GM19025 (cell line): ENCODE data around the gene TEX38.
"Not testable (repeated sequence)": the region's sequence is repeated elsewhere in the genome, so short reads cannot be mapped to it uniquely, and the experiment has no call there.

Experiments
- ATAC-seq: cut with Tn5 transposase; IDR thresholded peaks from one replicate; pipeline ENCODE4 v1.9.1; 2021; ENCODE audit warnings: mild to moderate bottlenecking, low read depth, moderate library complexity; ENCODE audit not compliant: unreplicated experiment

The TEX38 gene

DNA sequence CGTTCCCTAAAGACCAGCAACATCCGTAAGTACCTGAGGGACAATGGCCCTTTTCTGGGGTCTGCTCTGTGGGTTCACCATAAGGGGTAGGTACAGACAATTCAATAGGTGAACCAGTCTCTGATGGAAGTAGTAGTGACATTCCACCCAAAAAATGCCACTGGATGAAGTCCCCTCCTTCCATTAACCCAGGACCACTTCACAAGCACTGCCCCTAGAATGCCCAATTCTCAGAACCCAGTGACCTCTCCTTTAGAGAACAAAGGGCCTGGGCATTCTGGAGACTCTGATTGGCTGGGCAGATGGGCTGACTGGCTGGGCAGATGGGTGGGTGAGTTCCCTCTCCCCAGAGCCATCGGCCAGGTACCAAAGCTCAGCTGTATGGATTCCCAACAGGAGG lies at the start of gene TEX38:
Gene TEX38 (plus strand): TSS at position 301 of the 400 bp plus-strand sequence. CDS start 81 bp downstream, at position 382.
- no peak for ATAC-seq

DNA sequence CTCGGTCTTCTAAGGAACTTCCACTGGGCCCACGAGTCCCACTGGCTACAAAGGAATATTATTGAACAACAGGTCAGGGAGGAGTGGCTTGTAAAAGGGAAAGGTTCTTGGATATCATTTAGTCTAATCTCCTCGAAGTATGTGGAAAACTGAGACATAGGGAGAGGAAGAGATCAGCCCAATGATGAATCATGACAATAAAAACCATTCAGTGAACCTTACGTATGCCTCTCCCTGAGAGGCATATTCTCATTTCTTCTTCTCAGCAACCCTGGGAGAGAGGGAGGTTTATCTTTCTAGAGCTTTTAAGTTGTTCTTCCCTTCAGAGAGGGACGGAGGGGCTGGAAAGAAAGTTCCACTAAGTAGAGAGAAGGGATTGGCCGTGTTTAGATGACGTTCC lies 49.7 kb upstream of the TEX38 start:
- no peak for ATAC-seq

DNA sequence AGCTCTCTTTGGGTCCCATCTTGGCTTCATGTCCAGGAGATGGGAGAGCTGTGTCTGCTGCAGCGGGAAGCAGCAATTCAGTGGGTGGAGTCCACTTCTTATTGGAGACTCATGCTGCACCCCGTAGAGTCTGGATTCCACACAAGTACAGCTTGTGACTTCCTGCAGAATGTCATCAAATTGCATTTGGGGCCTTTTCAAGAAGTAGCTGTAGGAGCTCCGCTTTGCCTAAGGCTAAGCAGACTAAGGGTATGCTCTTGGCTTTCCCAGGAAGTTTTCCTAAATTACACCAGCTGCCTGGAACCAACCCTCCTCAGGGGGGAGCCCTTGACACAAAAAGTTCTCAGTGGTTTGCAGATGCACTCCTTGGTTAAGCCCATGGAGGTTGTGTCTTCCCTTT lies 49.3 kb upstream of the TEX38 start:
- ATAC-seq, result no peak

DNA sequence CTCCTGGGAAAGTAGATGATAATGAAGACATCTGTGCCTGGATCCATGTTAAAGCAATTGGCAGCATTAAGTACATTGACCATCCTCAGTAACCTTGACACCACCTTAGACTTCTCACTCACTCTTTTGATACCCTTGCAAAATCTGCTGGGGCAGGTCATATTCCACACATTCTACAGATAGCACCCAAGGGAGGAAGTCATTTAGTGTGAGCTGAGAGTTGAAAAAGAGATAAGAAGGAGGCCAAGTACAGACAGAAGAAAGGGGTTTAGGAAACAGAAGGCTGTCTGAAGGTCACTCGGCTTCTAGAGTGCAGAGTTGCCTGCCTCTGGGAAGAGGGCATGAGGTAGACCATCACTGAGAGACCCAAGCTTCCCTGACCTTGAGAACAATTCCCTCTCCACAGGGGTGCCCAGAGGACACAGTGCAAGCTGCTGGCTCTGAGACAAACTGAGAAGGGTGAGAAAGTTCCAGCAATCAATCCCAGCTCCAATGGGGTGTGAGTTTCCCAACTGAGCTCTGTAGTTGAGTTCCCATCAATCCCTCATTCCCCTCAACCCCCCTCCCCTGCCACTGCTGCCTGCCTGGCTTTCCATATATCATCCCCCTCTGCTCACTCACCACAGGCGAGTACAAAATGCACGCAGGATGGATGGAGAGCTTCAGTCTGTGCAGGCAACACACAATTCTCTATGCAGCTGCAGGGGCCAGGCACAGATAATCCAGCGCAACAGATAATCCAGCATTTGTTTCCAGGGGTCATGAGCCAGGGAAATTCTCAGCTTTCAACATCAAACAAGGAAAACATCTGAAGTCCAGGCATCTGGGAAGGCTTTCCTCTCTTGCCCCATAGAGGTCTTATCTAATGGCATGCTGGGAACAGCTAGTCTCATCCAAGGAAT lies 47.7 kb upstream of the TEX38 start:
- ATAC-seq, result no peak

DNA sequence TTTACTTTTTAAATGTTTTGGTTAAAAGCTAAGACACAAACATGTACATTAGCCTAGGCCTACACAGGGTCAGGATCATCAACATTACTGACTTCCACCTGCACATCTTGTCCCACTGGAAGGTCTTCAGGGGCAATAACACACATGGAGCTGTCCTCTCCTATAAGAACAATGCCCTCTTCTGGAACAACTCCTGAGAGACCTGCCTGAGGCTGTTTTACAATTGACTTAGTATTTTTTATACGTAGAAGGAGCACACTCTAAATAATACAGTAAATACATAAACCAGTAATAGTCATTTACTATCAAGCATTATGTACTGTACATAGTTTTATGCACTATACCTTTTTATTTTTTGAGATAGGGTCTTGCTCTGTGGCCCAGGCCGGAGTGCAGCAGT lies 40.9 kb upstream of the TEX38 start:
- ATAC-seq, result no peak

DNA sequence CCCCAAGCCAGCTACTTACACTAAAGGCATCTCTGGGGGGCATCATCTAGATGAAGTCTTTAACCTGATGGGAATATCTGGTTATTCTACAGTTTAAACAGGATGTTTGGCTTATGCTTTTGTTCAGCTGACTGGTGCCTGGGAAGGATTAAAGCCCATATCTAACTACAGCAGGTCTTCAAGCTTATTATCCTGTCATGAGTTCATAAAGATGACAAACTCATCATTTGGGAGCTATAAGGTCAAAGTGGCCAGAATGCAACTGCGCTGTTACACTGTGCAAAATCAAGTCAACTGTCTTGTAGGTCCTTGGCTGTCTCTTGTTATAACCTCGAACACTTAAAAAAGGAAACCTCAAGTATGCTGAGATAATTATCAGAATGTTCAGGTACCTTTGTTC lies 36.4 kb upstream of the TEX38 start:
- ATAC-seq, result no peak

DNA sequence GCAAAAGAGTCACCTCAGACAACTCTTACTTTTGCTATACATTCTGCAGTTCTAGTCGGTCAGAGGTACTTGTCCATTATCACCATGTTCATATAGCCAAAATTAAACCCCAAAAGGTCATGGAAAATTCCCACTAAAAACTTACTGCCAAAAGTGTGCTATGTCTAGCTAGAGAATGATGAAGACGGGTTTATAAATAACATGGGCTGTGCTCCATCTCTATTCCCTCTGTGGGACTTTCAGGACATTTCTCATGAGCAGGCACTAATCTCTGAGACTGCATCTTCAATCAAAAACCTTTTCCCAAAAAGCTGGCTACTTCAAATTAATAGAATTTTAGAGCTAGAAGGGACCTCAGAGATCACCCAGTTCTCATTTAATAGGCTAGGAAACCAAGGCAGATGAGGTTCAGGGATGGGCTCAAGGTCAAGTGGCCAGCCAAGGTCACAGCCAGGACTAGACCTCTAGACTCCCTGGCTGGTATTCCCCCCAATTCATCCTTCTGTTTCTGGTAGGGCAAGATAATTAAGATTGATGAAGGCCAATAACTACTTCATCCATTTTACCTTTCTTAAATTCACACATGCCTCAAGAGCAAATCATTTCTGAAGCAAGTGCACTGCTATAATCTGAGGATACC lies 34.1 kb upstream of the TEX38 start:
- ATAC-seq, result no peak

DNA sequence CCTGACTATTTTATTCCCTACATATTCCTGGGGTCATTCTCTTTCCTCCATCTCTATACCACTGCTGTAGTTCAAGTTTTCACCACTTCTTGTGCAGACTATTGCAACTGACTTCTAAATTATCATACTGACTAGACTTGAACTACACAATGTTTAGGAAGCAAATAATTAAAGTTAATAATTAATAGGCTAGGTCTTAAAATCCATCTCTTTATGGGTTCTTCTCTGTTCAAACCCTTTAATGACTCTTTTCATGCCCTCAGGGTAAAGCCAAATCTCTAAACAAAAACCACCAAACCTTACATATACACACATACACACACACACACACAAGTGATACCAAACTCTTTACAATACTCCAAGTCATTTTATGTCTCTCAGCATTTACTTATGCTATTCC lies 32.7 kb upstream of the TEX38 start:
- no peak for ATAC-seq

DNA sequence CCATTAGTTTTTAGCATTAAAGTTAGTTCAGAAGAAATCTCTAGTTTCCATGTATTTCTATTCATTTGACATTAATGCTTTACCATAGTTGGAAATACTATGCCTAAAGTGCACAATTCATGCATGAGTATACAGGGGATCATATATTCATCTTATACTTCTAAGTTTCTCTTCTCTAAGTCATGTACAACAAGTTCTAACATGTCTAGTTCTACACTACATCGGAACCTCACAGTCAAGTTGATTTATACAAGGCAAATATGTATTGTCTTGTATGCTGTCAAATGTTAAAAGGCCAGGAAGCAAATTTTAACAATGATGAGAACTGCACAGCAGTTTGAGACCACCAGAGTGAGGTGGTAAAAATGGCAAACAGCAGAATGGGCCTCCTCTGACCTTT lies 32.1 kb upstream of the TEX38 start:
- no peak for ATAC-seq

DNA sequence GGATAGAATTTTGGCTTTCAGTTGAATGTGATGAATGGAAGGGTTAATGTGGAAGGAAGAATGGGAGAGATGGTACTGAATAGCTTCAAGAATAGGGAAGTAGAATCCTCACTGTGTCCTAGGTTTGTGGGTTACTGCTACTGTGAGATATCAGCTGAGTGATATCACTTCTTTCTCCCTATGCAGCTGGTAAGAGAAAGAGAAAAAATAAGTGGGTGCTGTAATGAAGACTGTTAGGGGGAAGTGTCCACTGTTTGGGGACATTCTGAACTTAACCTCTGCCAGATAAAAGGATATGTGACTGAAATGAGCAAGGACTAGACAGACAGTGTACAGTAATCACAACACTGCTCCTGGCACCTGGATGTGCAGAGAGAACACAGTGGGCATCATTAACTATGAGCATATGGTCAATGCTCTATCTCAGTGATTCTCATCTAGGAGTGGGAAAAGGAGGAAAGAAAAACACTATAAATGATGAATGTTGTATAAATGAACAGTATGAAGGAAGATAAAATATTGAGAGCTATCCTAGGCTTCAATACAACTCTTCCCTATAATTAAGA lies 29.5 kb upstream of the TEX38 start:
- ATAC-seq, result no peak

DNA sequence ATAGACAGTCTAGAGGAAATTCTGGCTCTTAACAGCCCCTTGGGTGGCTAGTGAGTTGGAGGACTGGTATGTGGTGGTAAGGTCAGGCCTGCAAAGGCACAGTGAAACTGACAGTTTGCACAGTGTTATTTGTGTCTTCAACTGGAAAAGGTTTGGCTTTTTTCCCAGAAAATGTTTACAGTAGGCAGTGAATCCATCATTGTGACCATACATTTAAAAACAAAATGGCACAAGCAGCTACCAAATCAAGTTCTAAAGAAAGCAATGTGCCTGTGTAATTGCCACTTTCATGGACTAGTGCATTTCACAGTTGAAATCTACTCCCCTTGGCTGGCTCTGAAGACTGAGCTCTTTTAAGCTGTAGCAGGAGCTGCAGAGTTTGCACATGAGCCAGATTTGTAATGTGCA lies 28.3 kb upstream of the TEX38 start:
- ATAC-seq, result no peak

DNA sequence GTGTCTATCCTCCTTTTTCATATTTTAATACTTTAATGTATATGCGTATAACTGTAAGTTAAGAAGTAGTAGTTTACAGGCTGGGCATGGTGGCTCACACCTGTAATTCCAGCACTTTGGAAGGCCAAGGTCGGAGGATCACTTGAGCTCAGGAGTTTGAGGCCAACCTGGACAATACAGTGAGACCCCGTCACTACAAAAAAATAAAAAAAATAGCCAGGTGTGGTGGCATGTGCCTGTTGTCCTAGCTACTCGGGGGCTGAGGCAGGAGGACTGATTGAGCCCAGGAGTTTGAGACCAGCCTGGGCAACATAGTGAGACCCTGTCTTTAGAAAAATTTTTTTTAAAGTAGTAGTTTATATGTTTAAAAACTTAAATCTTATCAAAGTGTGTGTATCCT lies 25.8 kb upstream of the TEX38 start:
- ATAC-seq, result no peak

DNA sequence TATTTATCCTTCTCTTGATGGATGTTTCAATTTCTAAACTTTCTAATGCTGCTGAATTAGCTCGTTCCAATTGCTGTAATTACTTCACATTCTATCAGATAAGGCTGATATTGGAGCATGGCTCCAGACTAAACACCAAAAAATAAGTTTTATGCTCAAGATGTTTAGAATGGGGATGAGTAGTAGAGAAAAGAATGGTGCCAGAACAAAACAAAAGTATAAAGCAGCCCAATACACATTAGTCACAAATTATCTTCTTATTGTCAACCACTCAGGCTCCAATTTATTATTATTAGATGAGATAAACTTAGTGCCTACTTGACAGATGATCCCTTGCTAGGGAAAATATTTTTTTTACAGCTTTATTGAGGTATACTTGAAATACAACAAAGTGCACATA lies 25.3 kb upstream of the TEX38 start:
- no peak for ATAC-seq

DNA sequence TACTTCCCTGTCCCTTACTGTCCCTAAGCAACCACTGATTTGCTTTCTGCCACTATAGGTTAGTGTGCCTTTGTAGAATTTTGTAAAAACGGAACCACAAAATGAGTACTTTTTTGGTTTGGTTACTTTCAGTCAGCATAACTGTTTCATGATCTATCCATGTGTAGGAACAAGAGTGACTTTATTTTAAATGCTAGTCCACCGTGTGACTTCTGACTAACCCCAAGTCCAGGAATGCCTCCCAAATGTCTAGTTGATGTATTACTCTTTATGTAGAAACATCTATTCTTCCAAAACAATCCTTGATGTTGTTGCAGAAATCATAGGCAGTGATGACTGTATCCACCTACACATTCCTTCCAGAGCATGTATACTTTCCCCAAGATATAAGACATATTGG lies 24.8 kb upstream of the TEX38 start:
- no peak for ATAC-seq

DNA sequence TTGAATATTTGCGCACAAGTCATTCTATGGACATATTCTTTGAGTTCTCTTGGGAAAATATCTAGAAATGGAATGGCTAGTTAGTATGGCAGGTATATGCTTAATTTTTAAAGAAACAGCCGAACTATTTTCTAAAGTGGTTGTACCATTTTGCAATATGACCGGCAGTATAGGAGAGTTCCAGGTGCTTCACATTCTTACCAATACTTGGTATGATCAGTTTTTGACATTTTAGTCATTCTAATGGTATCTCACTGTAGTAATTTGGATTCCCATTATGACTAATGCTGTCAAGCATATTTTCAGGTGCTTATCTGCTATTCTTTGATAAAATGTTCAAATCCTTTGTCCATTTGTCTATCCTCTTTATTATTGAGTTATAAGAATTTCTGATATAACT lies 24.0 kb upstream of the TEX38 start:
- no peak for ATAC-seq

DNA sequence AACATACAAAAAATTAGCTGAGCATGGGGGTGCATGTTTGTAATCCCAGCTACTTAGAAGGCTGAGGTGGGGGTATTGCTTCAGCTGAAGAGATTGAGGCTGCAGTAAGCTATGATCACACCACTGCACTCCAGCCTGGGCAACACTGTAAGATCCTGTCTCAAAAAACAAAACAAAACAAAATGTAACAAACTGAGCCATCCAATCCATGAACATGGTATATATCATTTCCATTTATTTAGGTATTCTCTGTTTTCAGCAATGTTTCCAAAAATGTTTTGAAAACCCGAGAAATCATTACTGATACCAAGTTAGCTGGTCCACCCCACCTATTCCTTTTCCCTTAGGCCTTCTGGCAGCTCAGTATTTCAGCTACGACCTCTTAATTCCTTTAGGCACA lies 21.9 kb upstream of the TEX38 start:
- no peak for ATAC-seq

DNA sequence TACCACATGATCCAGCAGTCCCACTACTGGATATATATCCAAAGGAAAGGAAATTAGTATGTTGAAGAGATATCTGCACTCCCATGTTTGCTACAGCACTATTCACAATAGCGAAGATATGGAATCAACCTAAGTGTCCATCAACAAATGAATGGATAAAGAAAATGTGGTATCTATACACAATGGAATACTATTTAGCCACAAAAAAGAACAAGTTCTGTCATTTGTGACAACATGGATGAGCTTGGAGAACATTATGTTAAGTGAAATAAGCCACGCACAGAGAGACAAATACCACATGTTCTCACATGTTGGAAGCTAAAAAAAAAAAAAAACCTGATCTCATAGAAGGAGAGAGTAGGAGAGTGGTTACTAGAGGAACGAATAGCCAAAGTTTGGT lies 21.2 kb upstream of the TEX38 start:
- no peak for ATAC-seq

DNA sequence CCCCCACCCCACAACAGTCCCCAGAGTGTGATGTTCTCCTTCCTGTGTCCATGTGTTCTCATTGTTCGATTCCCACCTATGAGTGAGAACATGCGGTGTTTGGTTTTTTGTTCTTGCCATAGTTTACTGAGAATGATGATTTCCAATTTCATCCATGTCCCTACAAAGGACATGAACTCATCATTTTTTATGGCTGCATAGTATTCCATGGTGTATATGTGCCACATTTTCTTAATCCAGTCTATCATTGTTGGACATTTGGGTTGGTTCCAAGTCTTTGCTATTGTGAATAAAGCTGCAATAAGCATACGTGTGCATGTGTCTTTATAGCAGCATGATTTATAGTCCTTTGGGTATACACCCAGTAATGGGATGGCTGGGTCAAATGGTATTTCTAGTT lies 20.5 kb upstream of the TEX38 start:
- ATAC-seq, result not testable (repeated sequence)

DNA sequence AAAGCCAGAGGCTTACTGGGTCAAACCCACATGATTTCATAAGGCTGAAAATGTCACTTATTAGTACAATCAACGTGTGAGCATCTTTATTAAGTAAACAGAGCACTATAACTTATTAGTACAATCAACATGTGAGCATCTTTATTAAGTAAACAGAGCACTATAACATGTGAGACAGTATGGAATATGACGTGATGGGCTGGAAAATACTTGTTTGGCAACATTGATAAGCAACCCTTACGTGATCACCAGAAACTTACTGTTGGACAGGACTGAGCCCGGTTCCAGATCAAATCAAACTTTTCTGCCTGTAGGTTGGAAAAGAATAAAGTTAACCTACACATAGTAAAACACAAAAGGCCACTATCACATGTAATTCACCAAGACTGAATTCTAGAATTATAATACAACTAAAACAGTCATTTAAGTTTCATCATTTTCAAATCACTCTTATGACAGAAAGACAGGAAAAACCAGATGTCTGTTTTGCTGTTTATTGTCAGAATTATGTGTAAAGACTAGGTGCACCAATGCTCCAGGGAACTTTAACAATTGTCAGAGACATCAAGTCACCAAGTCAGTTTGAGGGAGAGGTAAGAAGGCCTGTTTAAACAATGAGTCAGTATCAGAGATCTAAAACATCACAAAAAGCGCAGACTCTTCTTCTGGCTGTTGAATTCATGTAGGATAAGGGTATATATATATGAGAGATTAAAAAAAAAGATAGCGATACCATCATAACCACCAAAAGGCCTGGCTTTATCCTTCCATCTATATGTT lies 19.1 kb upstream of the TEX38 start:
- ATAC-seq, result no peak

DNA sequence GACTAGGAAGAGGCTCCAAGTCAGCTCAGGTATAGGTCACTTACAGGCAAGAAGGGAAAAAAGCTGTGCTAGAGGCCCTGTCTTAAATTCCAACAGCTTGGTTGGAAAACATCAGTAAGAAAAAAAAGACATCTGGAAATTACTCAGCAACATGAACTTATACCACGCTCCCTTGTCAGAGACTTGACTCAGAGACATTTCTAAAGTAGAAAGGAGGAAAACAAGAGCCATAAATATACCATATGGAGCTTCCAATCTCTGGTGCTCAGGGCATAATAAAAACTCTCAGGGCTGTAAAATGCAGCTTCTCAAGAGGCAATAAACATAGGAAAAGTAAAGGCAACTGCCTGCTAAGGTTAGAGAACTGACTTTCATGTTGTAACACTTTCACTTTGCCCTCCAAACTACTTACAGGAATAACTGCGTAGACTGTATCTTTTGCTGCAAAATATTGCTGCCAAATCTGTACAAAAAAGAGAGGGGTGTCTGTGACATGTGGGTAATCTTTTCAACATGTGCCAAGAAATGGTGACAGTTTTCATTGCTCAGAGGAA lies 18.2 kb upstream of the TEX38 start:
- ATAC-seq, result no peak

DNA sequence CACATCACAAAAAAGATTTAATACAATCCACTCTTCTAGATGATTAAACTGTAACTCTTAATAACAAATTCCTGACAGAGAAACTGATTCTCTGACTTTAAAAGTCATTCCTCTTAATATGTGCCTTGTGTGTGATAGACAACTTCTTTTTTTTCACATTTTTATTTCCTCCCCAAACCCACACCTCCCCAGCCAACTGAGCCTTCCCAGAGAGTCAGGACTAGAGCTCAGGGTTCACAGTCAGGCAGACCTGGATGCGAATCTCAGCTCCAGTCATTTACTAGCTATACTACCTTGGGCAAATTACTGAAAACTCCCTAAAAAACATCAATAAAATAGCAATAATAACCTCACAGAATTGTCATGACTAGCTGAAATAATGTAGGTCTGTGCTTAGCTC lies 17.6 kb upstream of the TEX38 start:
- ATAC-seq, result no peak
